Epithelial cell of esophagus (primary cell): ENCODE measurements around the gene CD22.
"Not testable (repeated sequence)": the region's sequence is repeated elsewhere in the genome, so short reads cannot be mapped to it uniquely, and the experiment has no call there.

ENCODE experiments used
- DNase-seq: peaks from one replicate; pipeline ENCODE4 v3.0.0; 2010; ENCODE audit warnings: low read depth
- H3K4me3 ChIP-seq: 2 replicates; pipeline ENCODE4 v1.5.1; 2011; ENCODE audit warnings: mild to moderate bottlenecking, low read length, control low read depth
- CTCF ChIP-seq: IDR thresholded peaks from 2 replicates; pipeline ENCODE4 v1.5.1; 2011; ENCODE audit warnings: low read depth, mild to moderate bottlenecking, low read length, control low read depth, inconsistent platforms; ENCODE audit not compliant: insufficient read depth; ENCODE audit errors: missing control alignments

The CD22 gene

GRCh38 chr19:35352448-35353304 lies 23.7 kb downstream of the CD22 start:
- DNase-seq = peak; percentile 94
- TF ChIP-seq CTCF = peak; percentile 89
- no peak overlapping the region for H3K4me3 ChIP-seq

GRCh38 chr19:35353635-35354034 lies 24.6 kb downstream of the CD22 start:
- no peak for TF ChIP-seq CTCF
- no peak for DNase-seq
- H3K4me3 ChIP-seq = no peak overlapping the region

GRCh38 chr19:35354898-35355297 lies 25.9 kb downstream of the CD22 start:
- no peak for TF ChIP-seq CTCF
- DNase-seq = no peak
- no peak overlapping the region for H3K4me3 ChIP-seq

- no peak for DNase-seq
- no peak for TF ChIP-seq CTCF
- no peak overlapping the region for H3K4me3 ChIP-seq
Measured at GRCh38 chr19:35355791-35356460, 26.9 kb downstream of the CD22 start.

GRCh38 chr19:35357867-35358573 lies 29.0 kb downstream of the CD22 start, which contains the start of gene FFAR3:
Gene FFAR3, plus strand, starts transcription at chr19:35358460. Its CDS starts 431 bp downstream, at chr19:35358891.
- no peak within 1 kb of the TSS for H3K4me3 ChIP-seq
- no peak for DNase-seq
- TF ChIP-seq CTCF = no peak

- H3K4me3 ChIP-seq, DNase-seq: not testable (repeated sequence)
Measured at GRCh38 chr19:35358834-35359233, 29.8 kb downstream of the CD22 start.

GRCh38 chr19:35359395-35359794 lies 30.4 kb downstream of the CD22 start:
- H3K4me3 ChIP-seq = not testable (repeated sequence)

GRCh38 chr19:35360081-35360480 lies 31.1 kb downstream of the CD22 start:
- DNase-seq, H3K4me3 ChIP-seq: not testable (repeated sequence)

More at GRCh38 chr19:35359395-35359794, 30.4 kb downstream of the CD22 start:
- not testable (repeated sequence) for DNase-seq
